CD4-positive, alpha-beta T cell treated with Interleukin-4 for 1 hour (primary cell): Measurements from ENCODE around the gene KCNQ4.

Experiments
- DNase-seq, 2 donors: peaks; one replicate each; pipeline ENCODE4 v3.0.0-alpha.2; 2020 to 2022

The KCNQ4 gene

GRCh38 chr1:40777224-40777970 lies 6.2 kb upstream of the KCNQ4 start:
- DNase-seq = no peak

- DNase-seq = no peak
Measured at GRCh38 chr1:40780678-40781607, 2.6 kb upstream of the KCNQ4 start.

DNA sequence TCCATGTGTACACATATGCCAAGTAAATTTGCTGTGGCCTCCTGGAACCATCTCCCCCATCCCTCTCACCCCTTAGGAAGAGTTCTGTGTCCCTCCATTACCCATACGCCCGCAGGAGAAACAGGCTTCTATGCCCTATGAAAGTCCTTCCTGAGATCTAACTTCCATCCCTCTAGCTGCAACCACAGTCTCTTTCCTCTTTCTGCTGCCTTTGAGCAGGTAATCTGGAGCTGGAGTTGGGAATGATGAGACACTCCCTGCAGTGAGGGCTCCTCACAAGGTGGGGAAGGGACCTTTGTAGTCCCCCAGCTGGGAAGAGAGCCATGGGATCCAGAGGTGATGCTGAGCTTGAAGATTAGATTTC lies 2.0 kb upstream of the KCNQ4 start:
- no peak for DNase-seq

DNA sequence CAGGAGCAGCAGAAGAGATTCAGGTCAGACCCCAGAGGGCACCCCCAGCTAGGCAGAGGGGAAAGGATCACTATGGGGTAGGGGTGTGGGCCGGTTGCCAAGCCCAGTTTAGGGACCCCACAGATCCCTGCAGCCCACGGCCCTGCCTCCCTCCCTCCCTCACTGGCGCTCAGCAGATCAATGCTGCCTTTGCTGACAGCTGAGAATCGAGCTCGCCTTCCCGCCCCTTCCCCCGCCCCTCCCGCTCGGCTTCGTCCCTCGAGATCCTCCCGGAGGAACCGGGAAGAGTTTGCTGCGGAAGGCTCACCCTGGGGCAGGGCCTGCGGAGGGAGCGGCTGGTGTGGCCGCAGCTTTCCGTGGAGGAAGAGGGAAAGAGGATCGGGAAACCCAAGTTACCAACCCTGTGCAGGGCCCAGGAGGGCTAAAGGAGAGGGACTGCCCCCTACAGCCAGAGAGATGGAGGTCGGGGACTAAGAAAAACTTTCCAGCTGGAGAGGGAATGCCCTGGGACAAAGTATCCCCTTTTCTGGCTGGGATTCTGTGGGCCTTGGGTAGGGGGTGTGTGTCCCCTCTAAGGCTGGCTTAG lies 1.1 kb upstream of the KCNQ4 start:
- no peak for DNase-seq

DNA sequence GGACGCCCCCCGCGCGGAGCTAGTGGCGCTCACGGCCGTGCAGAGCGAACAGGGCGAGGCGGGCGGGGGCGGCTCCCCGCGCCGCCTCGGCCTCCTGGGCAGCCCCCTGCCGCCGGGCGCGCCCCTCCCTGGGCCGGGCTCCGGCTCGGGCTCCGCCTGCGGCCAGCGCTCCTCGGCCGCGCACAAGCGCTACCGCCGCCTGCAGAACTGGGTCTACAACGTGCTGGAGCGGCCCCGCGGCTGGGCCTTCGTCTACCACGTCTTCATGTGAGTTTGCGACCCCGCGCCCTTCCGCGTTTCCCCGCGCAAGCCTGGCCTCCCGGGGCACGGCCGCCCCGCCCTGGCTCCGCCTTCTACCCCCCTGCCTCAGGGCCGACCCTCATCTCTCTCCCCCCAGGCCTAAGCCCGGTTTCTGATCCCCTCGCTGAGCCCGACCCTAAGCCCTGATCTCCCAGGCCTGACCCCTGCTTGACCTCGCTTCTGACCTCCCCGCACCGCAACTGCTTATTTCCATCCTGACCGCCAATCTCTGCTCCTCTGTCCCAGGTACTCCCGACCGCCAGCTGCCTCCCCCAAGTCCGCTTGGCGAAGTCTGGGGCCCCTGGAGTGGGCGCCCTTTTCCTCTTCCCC lies 669 bp downstream of the KCNQ4 start:
- DNase-seq = no peak

GRCh38 chr1:40784771-40785151 lies 1.2 kb downstream of the KCNQ4 start:
- DNase-seq = no peak

GRCh38 chr1:40785446-40785845 lies 1.9 kb downstream of the KCNQ4 start:
- no peak for DNase-seq

DNA sequence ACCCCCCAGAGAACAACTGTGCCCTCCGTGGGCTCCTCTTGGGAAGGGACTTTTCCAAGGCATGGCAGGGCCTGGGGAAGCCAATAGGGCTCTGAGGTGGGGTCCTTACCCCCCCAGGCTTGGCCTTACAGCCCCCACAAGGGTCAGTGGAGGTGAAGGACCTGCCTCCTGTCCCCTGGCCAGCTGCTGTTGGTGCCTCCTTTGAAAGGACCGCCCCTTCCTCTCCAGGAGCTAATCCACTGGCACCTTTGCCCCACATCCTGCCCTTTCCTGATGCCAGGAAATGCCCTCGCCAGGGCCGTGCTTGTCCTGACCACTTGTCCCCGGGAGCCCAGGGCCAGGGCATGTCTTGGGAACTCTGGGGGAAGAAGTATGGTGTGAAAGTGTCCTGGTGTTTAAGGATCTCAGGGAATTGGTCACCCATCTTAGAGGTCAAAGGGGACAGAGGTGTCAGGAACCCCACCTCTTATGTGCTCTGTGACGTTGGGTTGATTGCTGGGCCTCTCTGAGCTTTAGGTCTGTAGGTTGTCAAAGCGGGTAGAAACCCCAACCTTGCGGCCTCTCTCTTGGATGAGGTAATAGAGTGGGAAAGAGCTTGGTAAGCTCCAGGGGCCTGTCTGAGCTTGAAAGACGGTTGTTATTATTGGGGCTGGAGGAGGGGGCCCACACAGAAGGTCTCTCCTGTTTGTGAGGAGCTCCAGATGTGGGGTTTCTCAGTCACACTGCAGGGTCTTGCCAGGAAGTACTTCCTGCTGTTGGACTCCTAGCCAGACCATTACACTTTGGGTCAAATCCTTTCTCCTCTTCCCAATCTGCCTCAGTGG lies 2.8 kb downstream of the KCNQ4 start:
- DNase-seq = no peak

DNA sequence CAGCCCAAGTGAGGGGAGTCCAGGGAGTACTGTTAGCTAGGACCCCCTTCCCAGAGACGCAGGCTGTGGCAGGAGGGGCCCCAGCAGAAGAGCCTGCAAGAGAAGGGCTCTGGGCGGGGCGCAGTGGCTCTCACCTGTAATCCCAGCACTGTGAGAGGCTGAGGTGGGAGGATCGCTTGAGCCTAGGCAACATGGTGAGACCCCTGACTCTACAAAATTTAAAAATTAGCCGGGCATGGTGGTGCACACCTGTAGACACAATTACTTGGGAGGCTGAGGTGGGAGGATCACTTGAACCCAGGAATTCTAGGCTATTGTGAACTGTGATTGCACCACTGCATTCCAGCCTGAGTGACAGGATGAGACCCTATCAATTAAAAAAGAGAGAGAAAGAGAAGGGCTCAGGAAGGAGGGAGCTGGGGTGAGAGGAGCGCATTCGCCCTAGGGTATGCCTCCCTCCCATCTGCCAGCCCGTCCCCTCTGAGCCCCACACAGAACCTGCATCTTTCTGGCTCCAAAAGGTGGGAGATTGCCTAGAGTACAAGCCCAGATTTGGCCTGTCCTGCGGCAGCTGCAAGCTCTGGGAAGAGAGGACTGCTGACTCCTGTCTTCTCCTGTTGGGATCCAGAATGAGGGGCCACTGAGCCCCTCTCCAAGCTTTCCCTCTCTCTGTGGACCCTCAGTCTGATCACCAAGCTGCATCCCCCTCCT lies 3.6 kb downstream of the KCNQ4 start:
- no peak for DNase-seq

- no peak for DNase-seq
Measured at GRCh38 chr1:40787737-40788560, 4.4 kb downstream of the KCNQ4 start.

GRCh38 chr1:40788561-40789341 lies 5.2 kb downstream of the KCNQ4 start:
- no peak for DNase-seq

- no peak for DNase-seq
Measured at GRCh38 chr1:40789342-40789598, 5.7 kb downstream of the KCNQ4 start.

DNA sequence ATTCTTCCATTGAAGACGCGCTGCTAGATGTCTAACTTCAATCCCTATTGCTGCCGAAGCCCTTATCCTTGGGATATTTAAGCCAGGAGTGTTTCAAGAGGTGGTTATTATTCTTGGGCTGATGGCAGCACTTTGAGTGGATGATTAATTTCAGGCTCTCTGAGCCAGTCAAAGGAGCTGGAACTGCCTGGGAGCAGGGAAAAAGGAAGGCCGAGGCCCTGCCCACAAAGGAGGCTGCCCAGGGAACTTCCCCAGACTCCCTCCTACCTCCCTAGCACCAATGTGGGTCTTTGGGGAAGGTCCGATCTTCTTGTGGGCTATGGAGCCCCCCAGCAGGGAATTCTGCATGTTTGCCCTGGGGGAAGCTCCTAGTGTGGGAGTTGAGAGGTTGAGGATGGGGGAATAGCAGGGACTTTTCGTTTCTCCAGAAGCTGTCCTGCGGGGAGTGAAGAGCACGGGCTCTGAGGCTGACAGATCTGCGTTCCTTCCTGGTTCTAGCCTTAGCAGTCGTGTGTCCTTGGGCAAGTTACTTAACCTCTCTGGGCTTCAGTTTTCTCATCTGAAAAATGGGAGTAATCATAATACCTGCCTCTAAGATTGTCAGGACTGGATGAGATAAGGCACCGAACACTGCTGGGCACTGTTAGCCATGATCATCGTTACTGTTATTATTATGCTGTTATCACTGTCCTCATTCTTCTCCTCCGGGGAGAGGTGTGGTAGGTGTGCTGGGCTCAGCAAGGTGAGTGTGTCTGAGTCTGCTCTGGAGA lies 6.3 kb downstream of the KCNQ4 start:
- no peak for DNase-seq

GRCh38 chr1:40792036-40792435 lies 8.4 kb downstream of the KCNQ4 start:
- no peak for DNase-seq

GRCh38 chr1:40793617-40794016 lies 10.0 kb downstream of the KCNQ4 start:
- DNase-seq = no peak

DNA sequence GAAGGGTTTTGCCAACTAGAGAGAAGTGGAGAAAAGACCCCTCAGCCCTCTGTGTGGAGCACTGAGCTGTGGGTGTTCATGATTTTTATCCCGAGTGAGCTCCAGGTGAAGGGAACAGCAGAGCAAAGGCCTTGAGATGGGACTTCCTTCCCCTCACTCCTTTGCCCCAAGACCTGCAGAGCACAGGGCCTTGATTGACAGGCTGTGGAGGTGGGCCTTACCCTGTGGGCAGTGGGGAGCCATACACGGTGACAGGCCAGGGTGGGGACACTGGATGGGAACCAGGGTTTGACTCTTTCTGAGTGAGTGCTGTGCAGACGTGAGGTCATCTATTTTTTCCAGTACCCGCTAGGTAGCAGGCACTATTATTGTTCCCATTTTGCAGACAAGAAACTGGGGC lies 10.5 kb downstream of the KCNQ4 start:
- DNase-seq = no peak

DNA sequence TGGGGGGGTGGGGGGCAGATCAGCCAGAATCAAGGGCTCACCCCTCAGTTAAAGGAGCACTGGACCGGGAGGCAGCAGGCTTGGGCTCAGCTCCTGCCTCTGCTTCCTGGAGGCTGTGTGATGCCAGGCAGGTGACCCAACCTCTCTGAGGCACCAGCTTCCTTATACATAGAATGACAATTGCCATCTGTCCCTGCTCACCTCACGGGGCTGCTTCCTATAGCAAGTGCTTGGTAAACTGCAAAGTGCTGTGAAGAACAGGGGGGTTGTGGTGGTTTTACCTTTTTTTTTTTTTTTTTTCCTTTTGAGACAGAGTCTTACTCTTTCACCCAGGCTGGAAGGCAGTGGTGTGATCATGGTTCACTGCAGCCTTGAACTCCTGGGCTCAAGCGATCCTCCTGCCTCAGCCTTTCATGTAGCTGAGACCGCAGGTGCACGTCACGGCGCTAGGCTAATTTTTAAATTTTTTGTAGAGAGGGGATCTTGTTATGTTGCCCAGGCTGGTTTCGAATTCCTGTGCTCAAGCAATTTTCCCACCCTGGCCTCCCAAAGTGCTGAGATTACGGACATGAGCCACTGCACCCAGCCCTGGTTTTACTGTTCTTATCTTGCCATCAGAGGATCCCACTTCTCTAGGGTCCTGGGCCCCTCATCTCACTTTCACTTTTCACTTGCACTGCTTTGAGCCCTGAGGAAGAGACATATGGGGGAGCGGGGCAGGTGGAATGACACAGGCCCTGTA lies 11.6 kb downstream of the KCNQ4 start:
- DNase-seq = peak in 1 of 2 donors; percentile 24

DNA sequence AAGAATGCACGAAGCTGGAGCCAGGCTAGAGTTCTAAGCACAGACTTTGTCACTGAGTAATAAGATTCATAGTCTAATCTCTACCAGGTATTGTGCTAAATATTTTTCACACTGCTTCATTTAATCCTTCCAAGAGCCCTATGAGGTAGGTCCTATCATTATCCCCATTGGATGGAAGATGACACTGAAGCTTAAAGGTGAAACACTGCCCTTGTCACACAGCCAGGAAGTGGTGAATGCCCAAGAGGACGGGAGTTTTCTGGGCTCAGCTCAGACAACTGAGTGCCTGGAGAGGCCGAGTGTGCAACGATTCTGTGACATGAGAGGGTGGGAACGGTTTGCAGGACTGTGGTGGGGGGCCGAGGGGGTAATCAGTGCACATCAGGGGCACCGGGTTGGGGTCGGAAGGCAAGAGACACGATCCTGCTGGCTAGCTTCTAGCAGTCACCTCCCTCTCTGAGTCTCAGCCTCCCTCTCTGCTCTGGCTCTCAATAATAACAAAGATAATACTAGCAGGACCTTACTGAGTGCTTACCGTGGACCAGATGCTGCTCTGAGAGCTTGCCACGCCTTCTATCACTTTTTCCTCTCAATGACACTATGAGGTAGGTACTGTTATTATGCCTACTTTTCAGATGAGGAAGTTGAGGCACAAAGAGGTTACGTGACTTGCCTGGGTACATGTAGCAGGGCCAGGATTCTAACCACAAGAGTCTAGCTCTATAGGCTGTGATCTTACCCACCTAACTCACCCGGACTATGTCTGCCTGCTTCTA lies 12.4 kb downstream of the KCNQ4 start:
- DNase-seq = no peak
